ENCODE data around the gene OVAAL.
"Not testable (repeated sequence)": the region's sequence is repeated elsewhere in the genome, so short reads cannot be mapped to it uniquely, and the experiment has no call there.

Gene OVAAL

DNA sequence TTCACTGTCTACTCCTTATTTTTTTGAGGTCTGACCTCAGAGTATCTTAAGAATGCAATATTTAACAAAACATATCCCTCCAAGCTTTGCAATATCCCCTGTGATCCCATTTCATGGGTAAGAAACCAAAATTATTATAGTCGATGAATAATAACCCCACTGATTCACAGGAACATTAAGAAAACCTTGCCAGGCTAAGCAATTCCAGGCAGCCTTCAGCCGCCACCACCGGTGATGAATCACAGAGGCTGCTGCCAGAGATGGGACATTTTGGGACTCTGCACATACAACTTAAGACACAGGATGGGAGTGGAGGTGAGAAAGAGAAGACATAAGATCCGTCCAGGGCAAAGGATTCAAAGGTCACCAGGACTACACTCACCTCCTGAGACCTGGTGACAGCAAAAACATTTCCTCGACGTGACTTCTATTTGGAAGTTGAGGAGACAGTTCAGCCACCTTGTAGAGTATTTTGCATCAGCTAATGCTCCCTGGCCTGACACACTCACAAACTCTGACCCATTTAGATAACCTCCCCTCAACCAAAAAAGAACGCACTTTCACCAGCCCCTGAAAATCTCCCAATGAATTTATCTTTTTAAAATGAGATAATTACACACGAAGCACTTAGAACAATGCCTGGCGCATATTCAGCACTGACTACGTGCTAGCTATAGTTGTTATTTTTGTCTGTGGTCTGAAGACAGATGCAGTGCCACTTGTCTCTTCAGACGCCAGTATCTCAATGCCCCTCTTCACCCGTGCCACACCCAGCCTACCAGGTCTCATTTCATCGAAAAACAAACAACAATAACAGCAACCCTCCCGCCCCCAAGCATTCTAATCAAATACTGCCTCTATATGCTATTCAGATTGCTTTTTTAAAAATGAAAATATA is 17.8 kb upstream of the OVAAL start:
- no peak for DNase-seq (ENCODE audit: low read depth in 2 of 2)

DNA sequence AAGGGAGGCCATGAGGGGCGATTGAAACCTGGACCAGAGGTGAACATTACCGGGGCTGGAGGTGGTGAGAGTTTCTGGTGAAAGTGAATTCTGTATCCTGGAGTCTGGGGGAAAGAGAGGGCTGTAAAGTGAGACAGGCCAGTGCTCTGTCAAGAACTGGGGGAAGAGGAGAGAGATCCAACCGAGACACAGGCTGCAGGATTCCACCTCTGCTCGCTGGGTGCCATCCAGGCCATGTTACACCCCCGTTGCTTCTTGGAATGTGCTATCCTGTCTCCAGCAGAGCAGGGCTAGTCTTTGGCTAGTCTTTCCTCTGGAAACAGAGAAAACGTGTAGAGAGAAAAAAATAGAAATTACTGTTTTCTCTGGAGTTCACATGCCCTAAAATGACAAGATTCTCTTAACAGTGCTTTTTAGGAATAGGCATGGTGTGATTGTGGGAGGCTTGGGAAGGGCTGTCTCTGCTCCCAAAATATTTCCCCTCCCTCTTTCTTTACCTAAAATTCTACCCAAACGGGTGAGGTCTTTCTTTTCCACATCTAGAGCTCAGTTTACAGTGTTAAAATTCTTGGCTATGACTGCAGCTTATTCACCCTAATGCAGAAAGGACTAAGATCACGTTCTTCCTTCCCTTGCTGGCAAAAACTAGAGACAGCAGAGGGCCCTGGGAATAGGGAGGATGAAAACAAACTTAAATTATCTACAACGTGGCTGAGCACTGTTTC is 16.5 kb upstream of the OVAAL start:
- no peak for DNase-seq (ENCODE audit: low read depth in 2 of 2)

DNA sequence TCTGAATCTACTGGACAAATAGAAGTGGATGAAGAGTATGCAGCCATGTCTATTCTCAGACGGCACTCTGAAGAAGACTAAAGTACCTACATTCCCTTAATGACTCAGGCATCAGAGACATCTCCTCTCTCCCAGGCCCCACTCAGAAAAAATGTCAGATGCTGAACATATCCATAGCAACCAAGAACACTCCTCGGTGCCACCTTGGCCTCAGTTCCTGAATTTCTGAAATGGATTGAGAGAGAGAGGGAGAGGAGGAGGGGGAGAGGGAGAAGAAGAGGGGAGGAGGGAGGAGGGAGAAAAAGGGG is 16.0 kb upstream of the OVAAL start:
- no peak for DNase-seq (ENCODE audit: low read depth in 2 of 2)

DNA sequence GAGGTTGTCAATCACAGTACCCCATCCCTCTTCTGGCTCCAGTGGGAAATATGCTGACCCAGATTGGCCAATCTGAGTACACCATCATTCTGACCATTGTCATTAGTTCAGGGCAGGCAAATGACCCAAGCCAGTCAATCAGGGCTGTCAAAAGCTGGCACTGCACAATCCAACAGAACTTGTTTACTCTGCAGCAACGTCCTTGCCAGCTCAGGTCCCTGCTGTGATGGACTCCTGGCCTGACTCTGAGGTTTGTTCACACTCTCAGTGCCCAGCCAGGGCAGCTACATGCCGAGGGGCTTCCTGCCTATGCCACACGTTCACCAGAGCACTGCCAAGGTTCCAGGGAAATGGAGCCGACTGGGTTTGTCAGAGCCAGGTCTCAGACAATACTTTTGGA is 14.7 kb upstream of the OVAAL start:
- no peak for DNase-seq (ENCODE audit: low read depth in 2 of 2)

DNA sequence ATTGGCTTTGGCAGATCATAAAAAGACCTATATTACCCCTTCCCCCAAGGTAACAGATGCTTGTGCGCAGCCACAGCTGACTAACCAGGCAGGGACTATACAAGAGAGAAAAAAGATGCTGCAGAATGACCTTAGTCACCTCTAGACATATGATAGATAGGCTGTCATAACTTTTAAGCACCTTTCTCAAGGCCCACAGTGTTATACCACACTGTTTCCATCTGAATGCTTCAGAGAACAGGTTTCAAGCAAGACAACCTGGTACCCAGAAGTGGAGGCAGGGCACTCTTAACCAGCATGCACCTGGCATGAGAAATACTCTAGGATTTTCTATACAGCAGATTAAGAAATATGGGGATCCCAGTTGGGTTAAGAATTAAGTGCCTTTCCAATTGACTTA is 12.8 kb upstream of the OVAAL start:
- no peak for DNase-seq (ENCODE audit: low read depth in 2 of 2)

DNA sequence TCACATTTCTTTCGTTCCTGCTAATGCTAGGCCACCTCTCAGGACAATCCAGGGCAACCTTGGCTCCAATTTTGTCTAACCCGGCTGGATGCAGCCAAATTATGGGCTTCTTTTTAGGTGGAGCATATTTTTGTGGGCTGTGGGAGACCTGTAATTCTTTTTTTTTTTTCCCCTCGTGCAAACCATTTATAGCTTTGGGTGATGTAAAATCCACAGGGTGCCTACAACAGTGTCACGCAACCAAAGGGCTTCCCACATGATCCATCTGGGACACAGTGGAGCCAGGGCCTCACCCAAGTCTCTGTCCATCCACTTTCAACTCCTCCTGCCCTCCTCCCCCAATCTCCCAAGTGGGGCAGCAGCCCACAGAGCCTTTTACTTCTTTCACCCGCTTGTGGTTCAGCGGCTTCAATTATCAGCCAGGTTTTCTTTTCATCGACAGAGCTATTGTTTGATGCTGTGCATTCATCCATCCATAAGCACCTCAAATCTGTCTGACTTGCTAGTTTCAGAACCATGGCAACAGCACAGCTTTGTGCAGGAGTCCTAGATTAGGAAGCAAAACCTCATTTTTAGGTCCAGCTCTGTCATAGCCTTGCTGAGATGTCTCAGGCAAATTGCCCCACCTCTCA is 10.0 kb upstream of the OVAAL start:
- DNase-seq (ENCODE audit: low read depth in 2 of 2) = no peak

DNA sequence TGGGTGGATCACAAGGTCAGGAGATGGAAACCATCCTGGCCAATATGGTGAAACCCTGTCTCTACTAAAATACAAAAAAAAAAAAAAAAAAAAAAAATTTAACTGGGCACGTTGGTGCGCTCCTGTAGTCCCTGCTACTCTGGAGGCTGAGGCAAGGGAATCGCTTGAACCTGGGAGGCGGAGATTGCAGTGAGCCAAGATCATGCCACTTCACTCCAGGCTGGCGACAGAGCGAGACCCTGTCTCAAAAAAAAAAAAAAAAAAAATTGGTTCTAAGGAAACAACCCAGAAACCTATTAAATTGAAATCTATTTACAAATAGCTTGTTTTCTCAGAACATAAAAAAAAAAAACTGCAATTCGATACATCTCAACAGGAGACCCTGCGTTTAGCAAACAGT is 9.0 kb upstream of the OVAAL start:
- DNase-seq (ENCODE audit: low read depth in 2 of 2) = not testable (repeated sequence)

DNA sequence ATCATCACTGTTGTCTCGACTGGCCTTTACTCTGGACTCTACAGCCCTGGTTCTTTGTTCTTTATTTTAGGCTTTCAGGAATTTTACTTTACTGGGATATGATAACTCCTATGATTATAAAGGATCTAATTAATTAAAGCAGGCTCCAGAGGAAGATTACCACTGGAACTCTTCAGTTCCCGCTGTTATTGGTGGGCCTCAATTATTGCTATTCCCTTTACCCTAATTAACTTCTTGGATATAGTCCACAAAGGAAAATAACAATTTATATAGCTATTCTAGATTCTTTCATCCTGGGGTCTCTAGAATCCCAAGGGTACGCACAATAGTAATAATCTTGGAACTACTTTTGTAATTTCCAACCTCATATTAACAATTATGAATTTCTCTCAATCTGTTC is 8.5 kb upstream of the OVAAL start:
- DNase-seq (ENCODE audit: low read depth in 2 of 2) = no peak

DNA sequence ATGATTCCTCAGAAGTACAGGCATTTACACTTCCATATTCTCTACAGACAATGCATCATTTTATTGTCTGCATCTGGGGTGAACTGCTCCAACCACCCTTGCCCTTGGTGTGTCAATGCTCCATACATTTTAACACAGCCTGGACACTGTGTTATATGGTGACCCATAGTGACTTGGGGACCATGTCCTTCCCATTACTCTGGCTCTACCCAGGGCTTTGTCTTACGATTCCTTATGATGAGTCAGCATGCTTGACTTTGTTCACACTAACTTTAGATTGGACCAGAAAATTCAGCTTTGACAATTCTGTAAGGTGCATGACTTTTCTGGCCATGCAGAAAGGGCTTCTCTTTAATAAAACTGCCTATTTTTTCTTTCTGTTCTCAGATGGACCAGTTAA is 6.8 kb upstream of the OVAAL start:
- no peak for DNase-seq (ENCODE audit: low read depth in 2 of 2)

DNA sequence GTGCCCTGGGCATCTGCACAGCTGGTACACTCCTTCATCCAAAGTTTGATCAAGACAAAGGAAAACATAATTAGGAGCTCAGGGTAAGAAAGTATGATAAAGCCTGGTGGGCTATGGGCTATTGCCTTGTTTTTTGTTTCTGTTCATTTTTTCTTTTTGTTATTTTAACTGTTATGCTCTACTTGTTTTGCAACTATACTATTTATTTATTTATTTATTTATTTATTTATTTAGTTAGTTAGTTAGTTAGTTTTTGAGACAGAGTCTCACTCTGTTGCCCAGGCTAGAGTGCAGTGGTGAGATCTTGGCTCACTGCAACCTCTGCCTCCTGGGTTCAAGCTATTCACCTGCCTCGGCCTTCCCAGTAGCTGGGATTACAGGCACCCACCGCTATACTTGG is 5.7 kb upstream of the OVAAL start:
- DNase-seq (ENCODE audit: low read depth in 2 of 2) = not testable (repeated sequence)

DNA sequence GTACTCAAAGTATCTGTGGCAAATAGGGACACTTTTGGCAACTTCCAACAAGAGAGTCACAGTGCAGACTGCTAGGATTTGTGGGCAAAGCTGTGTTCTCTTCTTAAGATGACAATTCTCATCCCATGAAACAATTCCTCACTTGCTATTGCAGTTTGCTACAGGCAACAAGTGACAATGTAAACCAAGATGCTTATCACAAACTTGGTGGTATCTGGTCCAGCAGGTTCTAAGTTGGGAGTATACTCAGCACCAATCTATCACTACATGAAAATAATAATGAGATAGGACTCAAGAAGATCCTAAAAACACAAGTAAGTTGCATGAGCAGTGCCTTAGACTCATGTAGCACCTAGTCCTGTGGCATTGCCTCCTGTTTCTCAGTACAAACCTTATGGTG is 3.4 kb upstream of the OVAAL start:
- DNase-seq (ENCODE audit: low read depth in 2 of 2) = no peak

DNA sequence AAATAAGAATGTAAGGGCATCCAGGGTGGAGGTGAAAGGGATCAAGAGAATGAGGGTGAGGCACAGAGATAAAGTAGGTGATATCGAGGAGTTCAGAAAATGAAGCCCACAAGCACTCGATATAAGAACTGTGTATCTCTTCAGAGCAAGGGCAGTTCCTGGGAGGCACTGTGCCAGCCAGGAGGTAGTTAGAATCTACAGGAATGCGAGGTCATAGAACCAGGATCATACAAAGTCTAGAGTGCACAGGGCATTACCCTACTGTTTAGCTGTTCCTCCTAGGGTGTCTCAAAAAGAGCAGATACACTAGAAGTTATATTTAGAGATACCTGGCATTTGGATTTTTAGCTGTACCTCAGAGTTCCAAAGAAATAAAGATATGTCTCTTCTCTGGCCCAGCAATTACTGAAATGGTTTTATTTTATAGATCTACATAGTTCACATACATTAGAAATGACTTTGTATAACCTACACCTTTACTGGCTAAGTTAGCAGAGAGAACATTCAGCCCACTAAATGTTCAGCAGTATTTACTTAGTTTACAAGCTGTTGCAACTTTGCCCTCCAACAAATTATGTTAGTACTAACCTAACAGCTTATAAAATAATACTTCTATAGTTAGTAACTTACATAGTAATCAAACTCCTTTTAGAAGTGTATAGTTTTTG is 1.6 kb downstream of the OVAAL start:
- no peak for DNase-seq (ENCODE audit: low read depth in 2 of 2)

DNA sequence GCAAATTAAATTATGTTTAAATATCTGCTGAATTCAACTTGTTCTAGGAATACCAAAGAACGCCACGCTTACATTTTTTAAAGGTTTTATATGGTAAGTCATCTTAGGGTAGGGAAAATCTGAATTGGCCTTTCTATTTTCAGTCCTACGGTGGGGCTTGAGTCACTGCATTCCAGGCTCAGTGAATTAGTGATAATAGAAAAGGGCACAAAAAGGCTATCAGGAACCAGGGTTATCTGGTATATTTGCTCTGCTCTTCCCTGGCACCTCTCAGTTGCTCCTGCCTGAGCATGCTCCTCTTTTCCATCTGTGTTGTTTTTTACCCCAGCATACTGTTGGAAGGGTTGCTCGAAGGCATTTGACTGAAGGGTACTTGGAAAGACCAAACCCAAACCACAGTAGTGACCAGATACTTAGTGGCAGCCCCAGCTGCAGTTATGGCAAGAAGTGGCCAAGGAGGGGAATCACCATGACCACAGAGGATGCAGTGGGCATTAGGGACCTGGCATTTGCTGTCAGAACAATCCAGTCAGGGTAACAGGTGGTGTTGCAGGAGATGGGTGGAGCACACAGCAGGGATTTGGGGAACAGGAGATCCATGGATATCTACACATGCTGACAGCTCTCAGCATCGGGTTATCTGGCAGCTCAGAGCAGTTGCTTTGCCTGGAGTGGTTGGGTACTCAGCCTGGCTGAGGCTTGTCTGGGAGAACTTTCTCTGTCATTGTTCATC is 2.3 kb downstream of the OVAAL start:
- DNase-seq (ENCODE audit: low read depth in 2 of 2) = no peak

DNA sequence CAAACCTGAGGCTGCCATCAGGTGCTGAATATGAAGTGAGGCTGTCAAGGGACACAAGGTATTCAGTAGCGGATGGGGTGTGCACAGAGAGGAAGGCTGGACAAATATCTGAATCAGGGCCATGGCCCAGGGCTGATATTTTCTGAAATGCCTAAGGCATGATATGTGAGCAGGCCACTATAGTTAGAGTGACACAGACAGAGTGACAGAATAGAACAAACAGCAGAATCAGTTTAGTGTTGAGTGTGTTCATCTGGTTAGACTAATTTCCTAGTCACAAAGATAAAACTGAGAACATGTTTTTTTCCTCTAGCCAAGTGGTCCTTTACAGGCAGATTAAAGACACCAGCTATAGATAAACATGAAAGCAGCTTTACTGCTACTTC is 3.9 kb downstream of the OVAAL start:
- DNase-seq (ENCODE audit: low read depth in 2 of 2) = no peak

DNA sequence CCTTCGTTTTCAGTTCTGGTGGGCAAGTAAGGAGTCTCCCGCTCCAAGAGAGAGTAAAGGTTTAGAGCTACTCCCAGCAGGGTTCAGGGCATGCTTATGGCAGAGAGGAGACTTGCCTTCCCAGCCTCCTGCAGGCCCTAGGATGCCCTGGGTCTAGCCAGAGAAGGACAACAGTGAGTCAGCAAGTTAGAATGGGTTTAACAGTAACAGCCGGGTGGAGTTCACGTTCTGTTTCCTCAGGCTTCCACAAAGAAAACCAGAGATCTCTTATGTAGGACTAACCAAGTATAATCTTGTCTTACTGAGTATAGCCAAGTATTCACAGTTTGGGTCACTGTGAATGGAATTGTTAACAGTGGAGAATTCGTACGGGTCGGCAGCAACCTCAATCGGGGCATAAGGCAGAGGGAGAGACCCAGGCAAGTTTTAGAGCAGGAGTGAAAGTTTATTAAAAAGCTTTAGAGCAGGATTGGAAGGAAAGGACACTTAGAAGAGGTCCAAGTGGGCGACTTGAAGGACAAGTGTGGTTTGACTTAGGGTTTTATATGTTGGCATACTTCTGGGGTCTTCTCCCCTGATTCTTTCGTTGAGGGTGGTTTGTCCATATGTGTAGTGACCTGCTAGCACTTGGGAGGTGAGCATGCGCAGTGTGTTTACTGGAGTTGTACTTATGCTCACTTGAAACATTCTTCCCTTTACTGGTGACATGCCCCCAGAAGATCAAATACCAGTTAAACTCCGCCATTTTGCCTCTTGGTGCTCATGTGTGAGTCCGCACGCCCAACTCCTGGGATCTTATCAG is 4.5 kb downstream of the OVAAL start:
- no peak for DNase-seq (ENCODE audit: low read depth in 2 of 2)

DNA sequence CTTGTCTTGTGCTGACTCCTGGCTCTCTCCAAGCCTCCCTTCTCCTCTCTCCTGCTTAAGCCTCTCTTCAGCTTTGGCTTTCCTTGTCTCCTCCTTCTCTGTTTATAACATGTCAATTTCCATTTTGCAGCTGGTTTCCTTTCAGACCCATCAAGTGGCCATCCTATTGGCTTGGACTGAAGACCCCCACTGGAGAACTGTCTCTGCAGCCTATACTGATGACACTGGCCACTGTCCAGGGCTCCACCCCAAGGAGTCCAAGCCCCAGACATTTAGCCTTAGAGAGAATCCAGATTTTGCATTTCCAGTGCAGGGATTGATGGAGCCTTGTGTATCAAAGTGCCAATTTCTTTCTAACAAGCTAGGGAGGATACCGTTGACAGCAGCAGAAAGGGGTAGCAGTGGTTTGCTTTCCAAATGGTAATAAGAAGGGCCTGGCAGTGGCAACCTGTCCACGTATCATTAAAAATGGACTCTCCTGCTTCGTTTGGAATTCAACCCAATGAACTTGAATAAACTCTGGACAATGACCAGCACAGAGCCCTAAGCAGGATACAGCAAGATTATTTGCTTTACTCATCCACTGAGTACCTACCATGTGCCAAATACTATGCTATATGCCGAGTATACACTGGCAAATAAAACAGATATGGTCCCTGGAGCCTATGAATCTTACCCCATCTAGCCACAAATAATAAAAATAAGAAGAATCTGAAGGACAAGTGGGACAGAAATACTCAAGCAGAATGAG is 6.5 kb downstream of the OVAAL start:
- no peak for DNase-seq (ENCODE audit: low read depth in 2 of 2)

DNA sequence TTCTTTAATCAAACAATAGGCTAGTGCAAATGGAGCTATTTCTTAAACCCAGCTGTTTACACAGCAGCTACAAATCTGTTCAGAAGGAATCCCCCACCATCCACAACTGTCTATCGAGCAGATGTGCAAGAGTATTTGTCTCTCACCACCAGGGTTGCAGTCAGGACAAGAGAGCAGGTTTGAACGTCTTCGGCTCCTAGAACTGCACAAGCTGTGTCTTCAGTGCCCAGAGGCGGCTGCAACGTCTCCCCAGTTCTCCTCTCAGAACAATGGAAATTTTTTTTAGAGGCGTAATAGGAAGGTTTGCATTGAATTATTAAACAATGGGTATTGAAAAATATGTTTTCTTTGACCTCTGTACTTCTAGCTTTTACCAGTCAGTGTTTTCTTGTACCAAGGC is 7.3 kb downstream of the OVAAL start:
- no peak for DNase-seq (ENCODE audit: low read depth in 2 of 2)

DNA sequence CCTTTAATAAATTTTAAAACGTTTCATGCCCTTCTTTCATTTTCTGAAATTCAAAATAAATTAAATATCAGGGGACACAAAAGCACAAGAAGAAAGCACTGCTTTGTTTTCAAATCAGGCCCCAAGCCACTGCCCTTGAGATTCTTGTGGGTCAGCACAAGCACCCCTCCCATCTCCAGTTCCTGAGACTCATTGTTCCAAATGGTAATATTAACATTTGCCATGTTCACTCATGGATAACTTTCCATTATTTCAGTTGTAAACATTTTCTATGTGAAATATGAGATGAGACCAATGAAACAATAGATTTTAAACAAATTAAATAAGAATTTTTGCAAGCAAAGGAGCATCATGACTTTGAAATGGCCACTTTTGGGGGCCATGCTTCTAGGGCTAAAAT is 7.7 kb downstream of the OVAAL start:
- DNase-seq (ENCODE audit: low read depth in 2 of 2) = no peak

DNA sequence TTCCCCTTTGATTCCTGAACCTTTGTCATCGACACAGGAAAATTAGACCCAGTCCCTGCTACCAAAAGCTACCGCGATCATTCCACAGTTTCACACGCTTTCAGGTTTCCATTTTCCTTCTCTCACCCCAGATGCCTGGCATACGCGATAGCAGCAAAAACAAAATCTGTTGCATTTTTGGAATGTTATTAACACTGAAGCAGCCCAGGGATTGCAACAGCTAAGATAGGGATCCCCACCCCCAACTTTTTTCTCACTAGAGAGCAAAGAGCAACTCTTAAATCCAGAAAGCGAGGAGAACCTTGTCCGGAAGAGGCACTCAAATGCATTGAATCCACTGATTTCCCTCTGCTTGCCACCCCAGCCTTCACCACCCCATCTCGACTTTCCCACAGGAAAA is 8.9 kb downstream of the OVAAL start:
- DNase-seq (ENCODE audit: low read depth in 2 of 2) = no peak

DNA sequence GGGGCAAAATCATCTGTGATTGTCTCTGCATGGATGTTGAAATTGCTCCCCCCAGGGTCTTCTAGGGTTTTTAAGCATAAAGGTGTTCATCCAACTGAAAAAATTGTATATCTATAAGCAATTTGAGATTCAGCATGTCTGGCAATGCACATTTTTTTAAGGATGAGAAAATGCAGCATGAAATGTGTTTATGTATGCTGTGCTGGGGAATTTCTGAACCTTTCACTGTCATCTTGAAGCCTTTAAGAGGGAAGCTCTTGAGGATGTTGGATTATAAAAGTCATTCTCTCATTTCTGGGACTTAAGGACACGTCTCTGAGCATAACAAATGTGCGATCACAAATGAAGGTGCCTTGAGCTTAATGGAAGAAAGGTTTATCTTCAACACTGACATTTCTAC is 9.4 kb downstream of the OVAAL start:
- no peak for DNase-seq (ENCODE audit: low read depth in 2 of 2)
